Islet precursor cell (in vitro differentiated cells): Measurements from ENCODE around the gene CTNNBL1.

Source experiments
- DNase-seq: peaks from one replicate; pipeline ENCODE4 v3.0.0-alpha.2; 2018

Gene CTNNBL1

GRCh38 chr20:37859406-37860171 lies 165.8 kb downstream of the CTNNBL1 start:
- no peak for DNase-seq

- no peak for DNase-seq
These were observed 169.5 kb downstream of the CTNNBL1 start for GRCh38 chr20:37863289-37863688.

- no peak for DNase-seq
These were observed 170.5 kb downstream of the CTNNBL1 start for GRCh38 chr20:37864298-37864697.

GRCh38 chr20:37866051-37866450 lies 172.2 kb downstream of the CTNNBL1 start:
- no peak for DNase-seq

GRCh38 chr20:37867289-37868195 lies 173.7 kb downstream of the CTNNBL1 start:
- no peak for DNase-seq

GRCh38 chr20:37868851-37869333 lies 175.1 kb downstream of the CTNNBL1 start:
- no peak for DNase-seq

GRCh38 chr20:37869334-37869861 lies 175.6 kb downstream of the CTNNBL1 start:
- no peak for DNase-seq

GRCh38 chr20:37870294-37870693 lies 176.5 kb downstream of the CTNNBL1 start:
- DNase-seq: no peak

- no peak for DNase-seq
These were observed 177.9 kb downstream of the CTNNBL1 start for GRCh38 chr20:37871751-37872150.

- DNase-seq: no peak
These were observed 178.3 kb downstream of the CTNNBL1 start for GRCh38 chr20:37872161-37872560.

GRCh38 chr20:37873884-37874283 lies 180.1 kb downstream of the CTNNBL1 start:
- DNase-seq: no peak

- DNase-seq: no peak
These were observed 181.8 kb downstream of the CTNNBL1 start for GRCh38 chr20:37875460-37876175.

GRCh38 chr20:37876863-37877262 lies 183.0 kb downstream of the CTNNBL1 start:
- DNase-seq: no peak

GRCh38 chr20:37877832-37878772 lies 184.3 kb downstream of the CTNNBL1 start:
- no peak for DNase-seq

- DNase-seq: no peak
These were observed 185.2 kb downstream of the CTNNBL1 start for GRCh38 chr20:37878835-37879599.

- no peak for DNase-seq
These were observed 186.0 kb downstream of the CTNNBL1 start for GRCh38 chr20:37879843-37880242.

GRCh38 chr20:37880726-37881591 lies 187.1 kb downstream of the CTNNBL1 start:
- no peak for DNase-seq

- DNase-seq: no peak
These were observed 187.9 kb downstream of the CTNNBL1 start for GRCh38 chr20:37881601-37882343.
